Measurements from ENCODE around the gene C5orf63. TPM values are rescaled to one million over a fixed set of nuclear protein-coding genes. Genes with fewer than 3 reads are reported as not detected.
A peak's percentile ranks its signal among the peaks of the same experiment; 100 is the strongest.

C5orf63 gene
- total RNA-seq, 1 donor from 2014 or later = not detected

- intact Hi-C loops (cut with DNase I) = loop anchor here (1.0 kb wide), 1 partner anchor 11 kb away; the partner anchor contains the start of gene MARCHF3
- Histone ChIP-seq H3K27me3 (no peaks in the 10 kb centered on the region), H3K27ac (peak overlapping the region; percentile 60 to 75), H3K9me3 (no peaks in the 10 kb centered on the region), H3K4me3 (no peak overlapping the region), H3K36me3 (no peaks in the 10 kb centered on the region), H3K4me1 (peaks cover 0 to 16% of the 10 kb centered on the region in 2 donors)
- no peak for DNase-seq (ENCODE audit: low spot score in 2 of 2)
- TF ChIP-seq, protein P1, sequence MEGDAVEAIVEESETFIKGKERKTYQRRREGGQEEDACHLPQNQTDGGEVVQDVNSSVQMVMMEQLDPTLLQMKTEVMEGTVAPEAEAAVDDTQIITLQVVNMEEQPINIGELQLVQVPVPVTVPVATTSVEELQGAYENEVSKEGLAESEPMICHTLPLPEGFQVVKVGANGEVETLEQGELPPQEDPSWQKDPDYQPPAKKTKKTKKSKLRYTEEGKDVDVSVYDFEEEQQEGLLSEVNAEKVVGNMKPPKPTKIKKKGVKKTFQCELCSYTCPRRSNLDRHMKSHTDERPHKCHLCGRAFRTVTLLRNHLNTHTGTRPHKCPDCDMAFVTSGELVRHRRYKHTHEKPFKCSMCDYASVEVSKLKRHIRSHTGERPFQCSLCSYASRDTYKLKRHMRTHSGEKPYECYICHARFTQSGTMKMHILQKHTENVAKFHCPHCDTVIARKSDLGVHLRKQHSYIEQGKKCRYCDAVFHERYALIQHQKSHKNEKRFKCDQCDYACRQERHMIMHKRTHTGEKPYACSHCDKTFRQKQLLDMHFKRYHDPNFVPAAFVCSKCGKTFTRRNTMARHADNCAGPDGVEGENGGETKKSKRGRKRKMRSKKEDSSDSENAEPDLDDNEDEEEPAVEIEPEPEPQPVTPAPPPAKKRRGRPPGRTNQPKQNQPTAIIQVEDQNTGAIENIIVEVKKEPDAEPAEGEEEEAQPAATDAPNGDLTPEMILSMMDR (IDR thresholded peaks at IDR 0.05) = no peak
Measured at GRCh38 chr5:127040796-127041520, 32.3 kb downstream of the C5orf63 start.

DNA sequence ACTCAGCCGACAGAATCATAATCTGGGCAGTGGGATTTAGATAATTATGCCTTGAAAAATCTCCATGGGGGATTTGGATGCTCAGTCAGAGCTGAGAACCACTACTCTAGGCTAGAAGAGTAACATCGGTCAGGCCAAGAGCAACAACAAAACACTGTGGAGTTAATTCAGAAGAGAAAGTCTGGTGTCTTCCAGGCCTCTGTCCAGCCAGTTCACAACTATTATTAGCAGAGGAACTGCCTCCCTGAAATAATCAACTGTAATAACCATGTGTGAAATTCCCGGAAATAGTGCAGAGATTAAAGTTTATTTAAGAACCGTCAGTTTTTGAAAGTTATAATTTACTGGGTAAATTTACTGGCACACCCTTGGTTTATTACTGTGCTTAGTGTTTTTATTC, 34.8 kb downstream of the C5orf63 start:
- intact Hi-C loops (cut with DNase I) = loop anchor here (10.0 kb wide), 1 partner anchor 364 kb away; no protein-coding TSS in a partner anchor
- peak overlapping the region in 1 of 2 donors; percentile 35 for H3K27ac ChIP-seq

GRCh38 chr5:127031863-127032232, 41.5 kb downstream of the C5orf63 start:
- no peak for DNase-seq (ENCODE audit: low spot score in 2 of 2)
- no peaks in the 10 kb centered on the region for H3K27me3 ChIP-seq
- H3K27ac ChIP-seq = no peak overlapping the region
- intact Hi-C loops (cut with DNase I) = loop anchor here (2.0 to 10.0 kb wide), 3 partner anchors 40 to 357 kb away; partner anchors contain the start of genes C5orf63 and LMNB1
- H3K36me3 ChIP-seq = no peaks in the 10 kb centered on the region
- no peak overlapping the region for H3K4me3 ChIP-seq
- peaks cover 0 to 9% of the 10 kb centered on the region in 2 donors for H3K4me1 ChIP-seq
- TF ChIP-seq, protein P1 (IDR thresholded peaks at IDR 0.05) = no peak
- H3K9me3 ChIP-seq = no peaks in the 10 kb centered on the region

More for the DNA sequence above, 34.8 kb downstream of the C5orf63 start:
- Histone ChIP-seq H3K4me1 (peaks cover 0 to 16% of the 10 kb centered on the region in 2 donors), H3K36me3 (no peaks in the 10 kb centered on the region), H3K27me3 (no peaks in the 10 kb centered on the region), H3K9me3 (no peaks in the 10 kb centered on the region), H3K4me3 (no peak overlapping the region)
- no peak for DNase-seq (ENCODE audit: low spot score in 2 of 2)
- TF ChIP-seq, protein P1 (IDR thresholded peaks at IDR 0.05) = no peak

GRCh38 chr5:127031147-127031862, 42.0 kb downstream of the C5orf63 start:
- Histone ChIP-seq H3K27me3 (no peaks in the 10 kb centered on the region), H3K4me1 (peaks cover 0 to 9% of the 10 kb centered on the region in 2 donors), H3K9me3 (no peaks in the 10 kb centered on the region), H3K4me3 (peak overlapping the region; percentile 80), H3K36me3 (no peaks in the 10 kb centered on the region), H3K27ac (peak overlapping the region; percentile 90 to 94)
- TF ChIP-seq, protein P1 (IDR thresholded peaks at IDR 0.05) = no peak
- DNase-seq (ENCODE audit: low spot score in 2 of 2) = no peak
- intact Hi-C loops (cut with DNase I) = loop anchor here (2.0 to 10.0 kb wide), 3 partner anchors 41 to 357 kb away; partner anchors contain the start of genes C5orf63 and LMNB1

DNA sequence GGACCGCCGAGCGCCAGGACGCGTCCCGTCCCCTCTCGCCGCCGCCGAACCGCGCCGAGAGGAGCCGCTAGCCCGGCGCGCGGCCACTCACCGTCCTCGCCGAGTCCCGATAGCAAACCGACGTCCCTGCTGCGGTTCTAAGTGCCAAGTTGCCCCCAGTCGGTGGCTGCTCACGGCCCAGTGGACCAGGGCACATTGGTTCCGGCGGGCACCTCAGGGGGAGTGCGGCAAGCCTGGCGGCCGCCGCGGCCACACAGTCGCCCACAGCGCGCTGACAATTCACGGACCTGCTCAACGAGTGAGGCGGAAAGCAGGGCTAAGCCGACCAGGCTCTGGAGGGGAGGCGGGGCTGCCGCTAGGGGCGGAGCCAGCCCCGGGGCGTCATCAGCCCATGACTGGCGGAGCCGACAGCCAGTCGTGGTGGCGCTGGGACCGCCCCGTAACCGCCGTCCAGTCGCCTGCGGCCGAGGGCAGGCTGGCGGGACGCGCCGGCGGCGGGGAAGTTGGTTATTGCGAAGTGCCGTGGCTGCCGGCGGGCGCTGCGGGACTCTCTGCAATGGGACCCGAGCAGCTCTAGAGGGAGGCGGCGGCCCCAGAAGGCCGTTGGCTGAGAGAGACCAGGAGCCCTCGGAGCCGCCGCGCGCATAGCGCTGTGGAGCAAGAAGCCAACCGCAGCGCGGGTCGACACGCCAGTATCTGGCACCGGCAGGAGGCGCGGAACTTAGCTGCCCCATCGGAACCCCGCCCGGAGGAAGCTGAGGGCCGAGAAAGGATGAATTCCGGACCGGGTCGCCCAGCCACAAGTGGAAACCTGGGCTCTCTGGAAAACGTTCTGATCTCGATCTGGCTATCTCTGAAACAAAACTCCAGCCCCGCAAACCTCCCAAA, 42.8 kb downstream of the C5orf63 start, which contains the start of gene MARCHF3:
Gene MARCHF3, minus strand, starts transcription at position 300 of the 888 bp plus-strand sequence. CDS start 112,387 bp downstream, outside the sequence.
- no peaks in the 10 kb centered on the region for H3K36me3 ChIP-seq
- peaks cover 0 to 9% of the 10 kb centered on the region in 2 donors for H3K4me1 ChIP-seq
- peak within 1 kb of the TSS; percentile 80 for H3K4me3 ChIP-seq
- peak; percentile 85 to 97 for DNase-seq (ENCODE audit: low spot score in 2 of 2)
- no peaks in the 10 kb centered on the region for H3K9me3 ChIP-seq
- intact Hi-C loops (cut with DNase I) = loop anchor here (1.0 to 10.0 kb wide), 4 partner anchors 11 to 356 kb away; partner anchors contain the start of genes C5orf63 and LMNB1
- TF ChIP-seq, protein P1 (IDR thresholded peaks at IDR 0.05) = peak in 1 of 3 experiments; percentile 18
- no peaks in the 10 kb centered on the region for H3K27me3 ChIP-seq
- H3K27ac ChIP-seq = peak within 1 kb of the TSS; percentile 90 to 94
